HG03045 (cell line): ENCODE data around the gene BATF.

Experiments
- ATAC-seq: cut with Tn5 transposase; IDR thresholded peaks from one replicate; pipeline ENCODE4 v1.9.1; 2021; ENCODE audit warnings: mild to moderate bottlenecking, moderate library complexity; ENCODE audit not compliant: unreplicated experiment

BATF gene

DNA sequence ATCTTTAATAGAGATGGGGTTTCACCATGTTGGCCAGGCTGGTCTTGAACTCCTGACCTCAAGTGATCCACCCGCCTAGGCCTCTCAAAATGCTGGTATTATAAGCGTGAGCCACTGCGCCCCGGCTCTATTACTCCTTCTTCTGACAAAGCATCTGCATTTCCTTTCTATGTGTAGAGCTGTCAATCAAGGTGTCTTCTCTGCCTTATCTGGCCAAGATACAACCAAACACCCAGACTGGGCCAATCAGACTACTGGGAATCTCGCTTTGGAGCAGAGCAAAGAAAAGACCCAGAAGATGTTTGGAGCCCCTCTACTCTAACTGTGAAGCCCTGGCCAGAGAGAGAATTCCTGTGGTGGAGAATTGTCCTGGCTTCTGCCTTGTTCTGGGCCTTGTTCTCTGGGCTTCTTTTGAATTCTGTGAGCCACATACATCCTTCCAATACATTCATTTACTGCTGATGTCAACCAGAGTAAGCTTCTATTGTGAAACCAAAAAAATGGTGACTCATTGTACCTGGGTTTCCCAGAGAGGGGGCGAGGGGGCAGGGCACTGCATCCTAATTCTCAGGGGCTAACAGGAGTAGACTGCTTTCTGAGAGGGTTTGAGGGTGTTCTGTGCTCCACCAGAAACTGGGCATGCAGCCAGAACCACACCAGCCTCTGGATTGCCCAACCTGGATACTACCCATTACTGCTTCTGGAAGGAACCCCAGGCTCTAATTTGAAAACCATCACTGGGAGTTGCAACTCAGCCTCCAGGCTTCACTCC is 37.4 kb downstream of the BATF start:
- ATAC-seq = no peak

DNA sequence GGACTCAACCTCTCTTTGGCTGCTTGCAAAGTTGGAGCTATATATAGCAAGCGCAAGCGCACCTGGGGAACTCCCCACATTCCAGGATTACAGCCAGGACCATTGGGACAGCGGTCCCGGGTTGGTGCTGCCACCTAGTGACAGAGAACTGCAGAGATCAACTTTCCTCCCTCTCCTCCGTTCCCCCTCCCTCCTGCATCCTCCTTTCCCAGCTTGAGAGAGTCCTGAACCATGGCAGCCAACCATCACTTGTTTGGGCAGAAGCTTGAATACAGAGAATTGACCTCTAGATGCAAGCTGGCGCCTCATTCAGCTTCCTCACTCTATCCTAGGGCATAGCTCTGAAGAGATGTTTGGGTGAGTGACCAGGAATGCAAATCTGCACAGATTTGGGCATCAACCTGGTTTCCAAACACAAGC is 38.8 kb downstream of the BATF start:
- no peak for ATAC-seq

DNA sequence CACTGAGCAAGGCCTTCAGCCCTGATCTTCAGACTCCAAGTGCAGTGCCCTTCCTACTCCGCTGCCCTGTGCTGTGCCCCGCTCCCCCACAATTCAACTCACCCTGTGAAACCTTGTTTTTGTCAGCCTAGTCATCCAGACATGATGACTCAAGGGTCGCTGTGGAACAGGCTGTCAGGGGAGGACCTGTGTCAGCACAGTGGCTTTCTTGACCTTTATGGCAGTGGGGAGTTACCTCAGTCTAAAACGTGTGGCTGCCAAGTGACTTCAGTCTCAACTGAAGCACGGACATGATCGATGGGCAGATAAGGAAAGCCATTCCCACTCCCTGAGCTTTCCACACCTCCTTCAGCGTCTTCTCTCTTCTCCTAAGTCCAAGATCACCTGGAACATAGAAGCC is 39.8 kb downstream of the BATF start:
- ATAC-seq = no peak

DNA sequence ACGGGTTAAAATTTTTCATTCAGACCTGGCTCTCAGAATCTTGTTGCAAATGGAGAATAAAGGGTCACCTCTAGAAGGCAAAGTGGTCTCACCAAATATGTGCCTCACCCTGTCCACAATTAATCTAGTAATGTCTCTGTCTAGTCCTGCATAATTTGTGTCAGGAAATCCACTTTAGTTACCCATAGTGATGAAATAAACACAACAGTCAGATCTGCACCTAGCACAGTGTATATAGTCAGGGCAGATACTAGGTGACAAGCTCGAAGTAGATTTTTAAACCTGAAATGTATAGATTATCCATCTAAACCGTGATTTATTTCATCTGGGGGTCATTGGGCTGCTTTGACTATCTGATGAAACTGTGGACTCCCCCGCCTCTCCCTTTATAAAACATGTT is 40.2 kb downstream of the BATF start:
- ATAC-seq = no peak

DNA sequence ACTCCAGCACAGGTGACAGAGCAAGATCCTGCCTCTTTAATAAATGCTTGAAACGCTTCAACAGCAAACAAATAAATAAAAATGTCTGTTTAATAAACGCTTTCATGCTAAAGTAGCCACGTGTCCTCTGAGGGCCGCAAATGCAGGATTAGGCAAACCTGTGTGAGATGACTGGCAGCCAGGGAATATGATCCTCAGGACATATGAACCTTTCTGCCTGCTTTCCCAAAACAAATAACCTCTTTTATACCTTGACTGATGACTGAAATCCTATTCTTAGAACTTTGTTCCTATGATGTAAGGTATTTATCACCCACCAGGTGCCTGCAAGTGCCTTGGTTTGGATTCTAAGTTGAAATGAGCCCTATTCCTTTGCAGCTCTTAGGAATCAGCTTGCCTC is 41.7 kb downstream of the BATF start:
- ATAC-seq = no peak

DNA sequence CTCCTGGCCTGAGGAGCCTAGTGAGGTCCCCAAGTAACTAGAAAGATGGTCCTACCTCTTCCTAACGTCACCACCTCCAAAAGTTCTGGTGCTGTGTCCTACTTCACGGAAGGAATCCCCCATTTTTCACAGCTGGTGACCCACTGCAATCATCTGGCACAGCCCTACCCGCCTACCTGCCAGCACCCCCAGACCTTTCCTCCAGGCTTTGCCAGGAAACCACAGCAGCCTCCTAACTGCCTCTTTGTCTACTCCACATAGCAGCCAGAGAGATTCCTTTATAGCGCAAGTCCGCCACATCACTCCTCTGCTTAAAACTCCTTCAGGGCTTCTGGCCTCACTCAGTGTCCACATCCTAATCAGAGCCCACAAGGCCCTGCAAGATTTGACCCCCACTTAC is 42.8 kb downstream of the BATF start:
- no peak for ATAC-seq

DNA sequence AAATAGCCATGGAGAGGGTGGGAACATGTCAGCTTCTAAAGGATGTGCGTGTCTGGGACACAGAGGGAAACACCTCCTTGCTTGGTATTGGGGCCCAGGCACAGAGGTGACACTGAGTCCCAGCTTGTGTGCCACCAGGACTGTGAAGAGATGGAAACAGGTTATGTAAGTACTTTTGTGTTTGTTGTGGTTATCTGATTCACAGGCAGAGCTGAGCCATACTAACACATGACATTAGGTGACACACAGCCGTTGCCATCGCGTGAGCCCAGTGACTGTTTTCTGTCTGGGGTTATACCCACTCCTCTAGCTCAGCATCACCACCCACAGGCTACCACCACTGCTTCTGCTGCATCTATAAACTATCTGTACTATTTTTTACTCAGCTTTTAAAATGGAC is 44.1 kb downstream of the BATF start:
- ATAC-seq = no peak

DNA sequence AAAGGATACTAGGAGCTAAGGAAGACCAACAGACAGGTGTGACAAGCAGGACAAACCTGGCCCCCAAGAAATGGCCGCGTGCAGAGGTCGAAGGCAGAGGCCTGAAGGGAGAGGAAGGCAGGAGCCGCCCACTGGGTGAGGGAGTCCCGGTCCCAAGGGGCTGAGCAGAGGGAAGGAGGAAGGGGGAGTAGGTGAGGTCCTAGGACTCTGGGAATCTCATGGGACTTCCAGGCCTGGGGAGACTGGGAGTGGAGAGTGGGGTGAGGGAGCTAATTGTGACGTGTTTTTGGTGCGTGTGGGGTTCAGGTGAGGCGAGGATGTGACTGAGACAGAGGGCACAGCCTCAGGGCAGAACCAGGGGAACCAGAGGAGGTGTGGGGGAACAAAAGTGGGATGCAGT is 44.5 kb downstream of the BATF start:
- ATAC-seq = no peak

DNA sequence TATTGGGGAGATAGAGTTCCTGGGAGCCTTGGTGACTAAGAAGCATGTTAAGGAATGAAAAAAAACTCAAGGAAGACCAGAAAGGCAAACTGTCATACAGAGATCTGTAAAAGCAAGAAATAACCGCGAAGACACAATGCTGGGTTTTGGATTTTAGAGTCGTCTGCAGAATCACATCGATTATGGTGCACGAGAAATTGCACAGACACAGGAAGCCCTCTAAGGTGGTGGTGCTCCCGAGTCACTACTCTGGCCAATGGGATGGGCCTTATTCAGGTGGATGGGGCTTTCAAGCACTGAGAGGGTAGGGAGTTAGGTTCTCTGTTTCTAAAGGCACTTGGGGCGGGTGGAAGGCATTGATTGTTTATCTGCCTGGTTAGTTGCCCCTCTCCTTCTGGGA is 45.9 kb downstream of the BATF start:
- ATAC-seq = no peak

DNA sequence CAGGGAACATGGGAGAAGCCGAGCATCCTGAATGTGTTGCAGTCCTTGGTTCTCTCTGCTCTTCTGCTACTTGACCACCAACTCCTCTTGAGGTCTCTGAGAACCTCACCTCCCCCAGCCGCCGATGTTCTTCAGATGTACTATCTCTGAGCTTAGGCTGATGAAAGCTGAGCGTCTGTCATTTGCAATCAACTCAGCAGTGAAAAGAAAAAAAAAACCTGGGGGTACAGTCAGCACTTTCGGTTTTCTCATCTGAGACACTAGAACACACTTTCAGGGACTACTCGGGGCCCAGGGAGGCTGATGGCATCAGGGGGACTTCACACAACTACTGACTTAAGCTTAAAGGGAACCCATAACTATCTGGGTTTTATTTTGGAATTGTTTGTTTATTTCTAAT is 46.5 kb downstream of the BATF start:
- ATAC-seq = no peak

DNA sequence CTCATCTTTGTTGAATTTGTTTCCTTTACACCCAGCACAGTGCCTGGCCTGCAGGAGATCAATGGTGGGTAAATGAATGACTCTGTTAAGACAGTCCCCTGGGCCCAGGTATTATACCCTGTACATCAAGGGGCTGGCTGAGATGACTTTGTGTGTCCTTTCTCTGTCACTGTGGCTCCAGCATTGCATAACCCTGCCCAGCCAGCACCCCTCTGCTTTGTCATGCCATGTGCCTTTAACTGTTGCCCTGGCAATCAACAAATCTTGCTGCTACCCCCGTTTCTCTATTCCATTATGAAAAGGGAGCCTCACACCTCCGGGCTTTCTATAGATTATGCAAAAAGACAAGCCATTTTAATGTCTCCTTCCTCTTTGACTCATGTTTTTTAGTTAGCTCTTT is 48.5 kb downstream of the BATF start:
- ATAC-seq = no peak

DNA sequence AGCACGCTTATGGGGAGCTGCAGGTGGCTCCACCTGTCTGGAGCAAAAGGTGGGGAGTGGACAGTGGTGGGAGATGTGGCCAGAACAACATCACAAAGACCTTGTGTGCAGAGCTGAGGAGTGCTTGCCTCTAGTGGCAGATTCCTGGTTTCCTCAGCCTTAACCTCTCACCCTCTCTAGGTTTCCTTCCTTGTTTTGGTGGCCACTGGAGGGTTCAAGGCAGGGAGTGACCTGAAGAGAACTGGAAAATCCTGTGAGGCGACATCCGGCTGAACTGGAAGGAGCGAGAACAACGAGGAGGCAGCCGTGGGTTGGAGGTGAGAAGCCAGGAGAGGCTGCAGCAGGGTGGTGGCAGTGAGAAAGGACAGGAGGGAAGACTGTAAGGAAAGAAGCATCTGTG is 49.8 kb downstream of the BATF start:
- ATAC-seq = no peak

DNA sequence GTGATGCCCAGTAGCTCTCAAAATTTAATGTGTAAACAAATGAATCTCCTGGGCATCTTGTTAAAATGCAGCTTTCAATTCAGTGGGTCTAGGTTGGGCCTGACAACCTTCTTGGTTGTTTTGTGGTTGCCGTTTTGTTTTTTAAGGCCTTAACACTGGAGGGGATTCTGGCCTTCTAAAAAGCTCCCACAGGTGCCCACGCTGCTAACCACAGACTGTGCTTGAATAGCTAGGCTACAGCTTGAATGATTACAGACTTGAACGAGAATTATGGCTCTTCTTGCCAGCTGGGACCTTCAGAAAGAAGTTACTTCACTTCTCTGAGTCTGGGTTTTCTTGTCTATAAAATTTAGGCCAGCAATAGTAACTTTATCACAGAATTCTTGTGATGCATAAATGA is 54.8 kb downstream of the BATF start:
- no peak for ATAC-seq

DNA sequence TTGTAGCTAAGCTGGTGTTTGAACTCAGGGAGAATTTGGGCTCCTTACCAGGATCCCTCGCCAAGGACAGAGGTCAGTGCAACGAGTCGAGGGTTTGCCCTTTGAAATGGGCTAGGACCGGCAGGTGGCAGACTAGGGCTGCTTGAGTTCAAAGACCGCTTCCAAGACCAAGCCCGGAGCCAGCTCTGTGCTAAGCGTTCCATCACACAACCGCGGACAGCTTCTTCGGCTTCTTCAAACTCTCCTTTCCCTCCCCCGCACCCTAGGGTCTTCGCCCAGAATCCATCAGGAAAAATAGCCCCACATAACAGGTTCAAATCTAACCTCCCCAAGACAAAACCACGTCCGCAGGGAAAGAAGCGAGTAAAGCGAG is 55.4 kb downstream of the BATF start:
- ATAC-seq = peak; percentile 73

DNA sequence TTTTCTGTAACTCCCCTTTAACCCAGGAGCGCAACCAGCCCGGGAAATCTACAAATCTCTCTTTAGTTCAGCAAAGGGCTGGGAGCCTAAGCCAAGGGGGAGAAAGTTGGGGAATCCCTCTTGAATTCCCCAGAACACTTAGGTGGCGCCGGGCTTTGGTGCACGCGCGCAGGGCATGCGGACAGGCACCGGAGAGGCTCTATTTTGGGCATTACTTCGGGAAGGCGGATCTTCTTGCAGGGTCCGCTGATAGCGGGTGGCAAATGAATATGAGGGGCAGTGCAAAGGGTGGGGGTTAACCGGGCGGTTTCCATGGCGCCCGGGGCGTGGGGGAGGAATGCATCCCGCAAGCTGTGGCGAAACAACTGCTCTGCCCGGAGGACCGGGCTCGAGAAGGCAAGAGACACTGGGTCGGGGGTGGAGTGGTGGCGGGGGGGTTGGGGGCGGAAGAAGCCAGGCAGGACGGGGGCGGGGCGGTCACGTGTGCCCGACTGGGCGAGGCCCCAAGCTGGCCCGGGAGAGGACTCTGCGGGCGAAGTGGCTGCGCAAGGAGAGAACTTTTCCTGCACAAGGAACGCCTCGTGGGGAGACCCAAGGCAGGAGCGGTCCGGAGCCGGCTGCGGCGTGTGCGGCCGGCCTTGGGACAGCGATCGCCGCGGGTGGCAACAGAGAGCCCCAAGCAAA is 56.0 kb downstream of the BATF start, which contains the start of gene FLVCR2:
FLVCR2 (plus strand) TSS at position 519 of the 684 bp plus-strand sequence. CDS start 353 bp downstream, outside the sequence.
- ATAC-seq = no peak

DNA sequence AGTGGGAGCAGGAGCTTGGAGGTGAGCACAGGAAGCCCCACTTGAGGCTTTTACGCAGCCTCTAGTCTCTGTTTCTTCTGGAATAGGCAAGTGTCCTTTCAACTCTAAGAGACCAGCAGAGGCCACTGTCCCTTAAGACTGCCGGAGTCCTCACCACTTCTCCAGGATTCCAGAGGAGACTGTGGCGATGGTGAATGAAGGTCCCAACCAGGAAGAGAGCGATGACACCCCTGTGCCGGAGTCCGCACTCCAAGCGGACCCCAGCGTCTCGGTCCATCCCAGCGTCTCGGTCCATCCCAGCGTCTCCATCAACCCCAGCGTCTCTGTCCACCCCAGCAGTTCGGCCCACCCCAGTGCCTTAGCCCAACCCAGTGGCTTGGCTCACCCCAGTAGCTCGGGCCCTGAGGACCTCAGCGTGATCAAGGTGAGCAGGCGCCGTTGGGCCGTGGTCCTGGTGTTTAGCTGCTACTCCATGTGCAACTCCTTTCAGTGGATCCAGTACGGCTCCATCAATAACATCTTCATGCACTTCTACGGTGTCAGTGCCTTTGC is 56.6 kb downstream of the BATF start:
- no peak for ATAC-seq

DNA sequence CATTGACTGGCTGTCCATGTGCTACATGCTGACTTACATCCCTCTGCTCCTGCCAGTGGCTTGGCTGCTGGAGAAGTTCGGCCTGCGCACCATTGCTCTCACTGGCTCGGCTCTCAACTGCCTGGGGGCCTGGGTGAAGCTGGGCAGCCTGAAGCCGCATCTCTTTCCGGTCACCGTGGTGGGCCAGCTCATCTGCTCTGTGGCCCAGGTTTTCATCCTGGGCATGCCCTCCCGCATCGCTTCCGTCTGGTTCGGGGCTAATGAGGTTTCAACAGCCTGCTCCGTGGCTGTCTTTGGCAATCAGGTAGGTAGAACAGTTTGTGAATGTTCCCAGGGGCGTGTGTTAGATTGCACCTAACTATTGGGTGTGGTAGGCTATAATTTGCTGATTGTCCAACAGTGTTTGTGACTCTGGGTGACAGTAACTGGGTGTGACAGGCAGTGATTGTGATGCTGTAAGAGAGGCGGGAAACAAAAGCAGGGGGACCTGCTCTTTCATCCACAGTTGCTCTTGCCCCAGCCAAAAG is 57.1 kb downstream of the BATF start:
- no peak for ATAC-seq

DNA sequence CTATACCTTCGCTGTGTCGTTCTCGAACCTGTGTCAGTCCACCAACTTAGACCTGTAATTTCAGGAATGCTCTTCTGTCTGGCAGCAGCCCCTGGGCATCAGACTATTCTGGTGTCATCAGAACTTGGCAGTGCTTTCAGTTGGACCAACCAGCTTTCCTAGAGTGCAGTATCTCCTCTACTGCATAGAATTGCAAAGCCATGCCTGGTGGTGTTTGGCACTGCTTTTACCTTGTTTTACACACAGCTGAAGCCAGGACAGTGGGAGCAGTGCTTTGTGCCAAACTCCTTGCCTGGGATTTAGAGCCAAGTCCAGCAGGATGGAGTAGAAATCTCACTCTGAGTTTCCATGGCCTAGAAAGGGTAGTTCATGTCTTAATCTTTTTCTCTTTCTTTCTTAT is 57.6 kb downstream of the BATF start:
- ATAC-seq = no peak

DNA sequence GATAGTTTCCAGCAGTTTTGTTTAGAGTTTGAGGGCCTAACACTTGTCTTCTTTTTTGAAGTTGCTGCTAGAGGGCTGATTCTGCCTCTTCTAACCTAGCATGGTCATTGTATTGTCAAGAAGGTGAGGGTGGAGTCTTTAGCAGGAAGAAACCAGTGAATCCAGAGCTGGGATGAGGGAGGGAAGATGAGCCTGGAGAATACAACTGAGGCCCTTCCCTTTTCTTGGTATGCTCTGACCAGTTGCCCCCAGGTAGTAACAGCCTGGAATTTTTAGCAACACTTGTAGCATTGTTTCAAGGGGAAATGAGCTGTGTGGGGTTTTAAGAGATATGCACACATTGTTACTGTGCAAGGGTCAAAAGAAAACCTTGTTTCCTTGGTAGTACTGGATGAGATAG is 65.1 kb downstream of the BATF start:
- no peak for ATAC-seq

DNA sequence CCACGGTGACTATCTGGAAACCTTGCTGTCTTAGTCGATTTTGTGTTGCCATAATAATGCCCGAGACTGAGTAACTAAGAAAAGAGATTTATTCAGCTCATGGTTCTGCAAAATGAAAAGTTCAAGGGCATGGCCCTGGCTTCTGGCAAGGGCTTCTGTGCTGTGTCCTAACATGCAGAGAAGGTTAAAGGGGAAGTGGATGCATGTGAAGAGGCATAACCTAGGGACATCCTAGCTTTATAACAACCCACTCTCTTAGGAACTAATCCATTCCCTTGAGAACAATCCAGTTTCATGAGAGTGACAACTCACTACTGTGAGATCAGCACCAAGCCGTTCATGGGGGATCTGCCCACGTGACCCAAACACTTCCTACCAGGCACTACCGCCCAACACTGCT is 67.7 kb downstream of the BATF start:
- ATAC-seq = no peak

DNA sequence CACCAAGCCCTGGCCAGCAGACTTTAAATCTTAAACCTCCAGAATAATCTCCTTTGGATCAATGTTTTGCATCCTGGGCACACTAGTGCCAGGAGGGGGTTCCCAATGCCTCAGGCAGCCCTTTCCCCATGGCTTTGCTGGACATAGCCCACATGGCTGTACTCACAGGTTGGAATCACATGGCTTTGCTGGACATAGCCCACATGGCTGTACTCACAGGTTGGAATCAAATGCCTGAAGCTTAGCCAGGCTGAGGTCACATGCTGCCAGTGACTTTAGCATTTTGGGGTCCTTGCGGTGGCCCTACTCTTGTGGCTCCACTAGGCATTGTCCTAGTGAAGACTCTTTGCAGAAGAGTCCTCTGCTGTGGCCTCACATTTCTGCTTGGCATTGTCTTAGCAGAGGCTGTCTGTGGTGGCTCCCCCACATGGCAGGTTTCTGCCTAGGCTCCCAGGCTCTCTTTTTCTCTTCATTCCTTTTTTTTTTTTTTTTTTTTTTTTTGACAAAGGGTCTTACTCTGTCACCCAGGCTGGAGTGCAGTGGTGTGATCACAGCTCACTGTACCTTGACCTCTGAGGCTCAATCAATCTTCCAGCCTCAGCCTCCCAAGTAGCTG is 69.2 kb downstream of the BATF start:
- ATAC-seq = no peak
